ENCODE measurements around the gene PTGDS. TPM values are rescaled to one million over a fixed set of nuclear protein-coding genes. Genes with fewer than 3 reads are reported as not detected.

The PTGDS gene
- total RNA-seq, 3 donors from 2014 or later: 46.7 to 72.6 (median 48.2) TPM

- Histone ChIP-seq H3K9me3 (no peaks in the 10 kb centered on the region), H3K27me3 (no peaks in the 10 kb centered on the region), H3K36me3 (no peaks in the 10 kb centered on the region), H3K27ac (peak overlapping the region; percentile 55 to 77), H3K4me1 (peaks cover 12 to 27% of the 10 kb centered on the region in 2 donors), H3K4me3 (peak overlapping the region in 2 of 3 donors; percentile 66 to 88)
- TF ChIP-seq CTCF (IDR thresholded peaks at IDR 0.05) (no peak), POLR2AphosphoS5 (IDR thresholded peaks at IDR 0.05) (no peak), POLR2A (IDR thresholded peaks at IDR 0.05) (no peak)
- intact Hi-C loops (cut with DNase I; ENCODE audit: low total_unique reads): no loop called here
- DNase-seq (ENCODE audit: low spot score in 2 of 2): no peak
These were observed 49.5 kb downstream of the PTGDS start for GRCh38 chr9:137026828-137027227.

- Histone ChIP-seq H3K4me1 (peaks cover 12 to 27% of the 10 kb centered on the region in 2 donors), H3K9me3 (no peaks in the 10 kb centered on the region), H3K36me3 (no peaks in the 10 kb centered on the region), H3K4me3 (peak within 1 kb of the TSS; percentile 49 to 88 (median 66)), H3K27me3 (no peaks in the 10 kb centered on the region), H3K27ac (peak within 1 kb of the TSS; percentile 55 to 77)
- DNase-seq (ENCODE audit: low spot score in 2 of 2): no peak
- TF ChIP-seq POLR2AphosphoS5 (IDR thresholded peaks at IDR 0.05) (no peak), CTCF (IDR thresholded peaks at IDR 0.05) (no peak), POLR2A (IDR thresholded peaks at IDR 0.05) (no peak)
- intact Hi-C loops (cut with DNase I; ENCODE audit: low total_unique reads): no loop called here
These were observed 50.3 kb downstream of the PTGDS start, which contains the start of gene ABCA2 for GRCh38 chr9:137027369-137028262. TSS of gene ABCA2 (minus strand) at chr9:137028237. CDS start at chr9:137028140, 97 bp downstream.

GRCh38 chr9:137028263-137029057, 51.2 kb downstream of the PTGDS start:
- Histone ChIP-seq H3K4me3 (peak overlapping the region; percentile 49 to 88 (median 66)), H3K36me3 (no peaks in the 10 kb centered on the region), H3K4me1 (peaks cover 12 to 27% of the 10 kb centered on the region in 2 donors), H3K27ac (peak overlapping the region; percentile 30 to 74), H3K9me3 (no peaks in the 10 kb centered on the region), H3K27me3 (no peaks in the 10 kb centered on the region)
- TF ChIP-seq POLR2AphosphoS5 (IDR thresholded peaks at IDR 0.05) (no peak), POLR2A (IDR thresholded peaks at IDR 0.05) (no peak), CTCF (IDR thresholded peaks at IDR 0.05) (peak; percentile 30 to 53 (median 33))
- DNase-seq (ENCODE audit: low spot score in 2 of 2): peak in 1 of 2 donors; percentile 73
- intact Hi-C loops (cut with DNase I; ENCODE audit: low total_unique reads): no loop called here

GRCh38 chr9:137029058-137029936, 52.0 kb downstream of the PTGDS start:
- H3K36me3 ChIP-seq: no peaks in the 10 kb centered on the region
- no peaks in the 10 kb centered on the region for H3K9me3 ChIP-seq
- TF ChIP-seq POLR2A (IDR thresholded peaks at IDR 0.05) (no peak), POLR2AphosphoS5 (IDR thresholded peaks at IDR 0.05) (no peak), CTCF (IDR thresholded peaks at IDR 0.05) (peak; percentile 60 to 84 (median 76))
- no peak overlapping the region for H3K27ac ChIP-seq
- H3K4me3 ChIP-seq: peak overlapping the region; percentile 49 to 88 (median 66)
- no peaks in the 10 kb centered on the region for H3K27me3 ChIP-seq
- intact Hi-C loops (cut with DNase I; ENCODE audit: low total_unique reads): no loop called here
- DNase-seq (ENCODE audit: low spot score in 2 of 2): peak in 1 of 2 donors; percentile 69
- peaks cover 12 to 27% of the 10 kb centered on the region in 2 donors for H3K4me1 ChIP-seq

Data from breast epithelium (tissue), 4 donors.